ENCODE results near the gene NR0B1. TPM values are rescaled to one million over a fixed set of nuclear protein-coding genes. Genes with fewer than 3 reads are reported as not detected.

The NR0B1 gene
- total and polyA plus RNA-seq, 2 donors = not detected

Other genes with a start within 250 kb of the NR0B1 start
- gene MAGEB2, start 93.8 kb downstream of the NR0B1 start, total RNA-seq = not detected
- not detected for gene MAGEB2, start 93.8 kb downstream of the NR0B1 start, polyA plus RNA-seq
- not detected for gene MAGEB3, start 78.7 kb downstream of the NR0B1 start, total RNA-seq
- not detected for gene MAGEB3, start 78.7 kb downstream of the NR0B1 start, polyA plus RNA-seq
- gene MAGEB4, start 67.4 kb downstream of the NR0B1 start, total RNA-seq = not detected
- gene MAGEB4, start 67.4 kb downstream of the NR0B1 start, polyA plus RNA-seq = not detected
- not detected for gene MAGEB1, start 62.2 kb downstream of the NR0B1 start, total RNA-seq
- not detected for gene MAGEB1, start 62.2 kb downstream of the NR0B1 start, polyA plus RNA-seq